ENCODE data around the gene C20orf141.
"Not testable (repeated sequence)": the region's sequence is repeated elsewhere in the genome, so short reads cannot be mapped to it uniquely, and the experiment has no call there.

The C20orf141 gene, protein sequence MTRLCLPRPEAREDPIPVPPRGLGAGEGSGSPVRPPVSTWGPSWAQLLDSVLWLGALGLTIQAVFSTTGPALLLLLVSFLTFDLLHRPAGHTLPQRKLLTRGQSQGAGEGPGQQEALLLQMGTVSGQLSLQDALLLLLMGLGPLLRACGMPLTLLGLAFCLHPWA

GRCh38 chr20:2814587-2815051, at the start of gene C20orf141:
TSS of gene C20orf141 (plus strand) at chr20:2814987. CDS start at chr20:2815185, 198 bp downstream.
- H3K9me3 ChIP-seq (ENCODE audit: low read depth, low read length): no peaks in the 10 kb centered on the region
- no peak within 1 kb of the TSS for H3K9ac ChIP-seq (ENCODE audit: insufficient read length)
- DNase-seq (ENCODE audit: low read depth, low spot score): no peak
- no peak for TF ChIP-seq POLR2AphosphoS5 (IDR thresholded peaks at IDR 0.05; ENCODE audit: borderline replicate concordance, low read depth, low read length)
- no peak for TF ChIP-seq EZH2 (IDR thresholded peaks at IDR 0.05)
- no peak for TF ChIP-seq FOXP2 (optimal IDR thresholded peaks at IDR 0.05; ENCODE audit: control extremely low read depth, extremely low read length, insufficient read depth)
- H3K36me3 ChIP-seq (ENCODE audit: insufficient read depth, low read length): no peaks in the 10 kb centered on the region
- H3K4me3 ChIP-seq: no peak within 1 kb of the TSS
- no peak within 1 kb of the TSS for H3K27ac ChIP-seq

- Histone ChIP-seq H3K9me3 (ENCODE audit: low read depth, low read length) (no peaks in the 10 kb centered on the region), H3K4me3 (no peak overlapping the region), H3K36me3 (ENCODE audit: insufficient read depth, low read length) (no peaks in the 10 kb centered on the region), H3K27ac (no peak overlapping the region), H3K9ac (ENCODE audit: insufficient read length) (no peak overlapping the region)
- no peak for TF ChIP-seq EZH2 (IDR thresholded peaks at IDR 0.05)
- TF ChIP-seq POLR2AphosphoS5 (IDR thresholded peaks at IDR 0.05; ENCODE audit: borderline replicate concordance, low read depth, low read length): no peak
- TF ChIP-seq FOXP2 (optimal IDR thresholded peaks at IDR 0.05; ENCODE audit: control extremely low read depth, extremely low read length, insufficient read depth): no peak
- DNase-seq (ENCODE audit: low read depth, low spot score): no peak
Measured at GRCh38 chr20:2767768-2768631, 46.8 kb upstream of the C20orf141 start.

DNA sequence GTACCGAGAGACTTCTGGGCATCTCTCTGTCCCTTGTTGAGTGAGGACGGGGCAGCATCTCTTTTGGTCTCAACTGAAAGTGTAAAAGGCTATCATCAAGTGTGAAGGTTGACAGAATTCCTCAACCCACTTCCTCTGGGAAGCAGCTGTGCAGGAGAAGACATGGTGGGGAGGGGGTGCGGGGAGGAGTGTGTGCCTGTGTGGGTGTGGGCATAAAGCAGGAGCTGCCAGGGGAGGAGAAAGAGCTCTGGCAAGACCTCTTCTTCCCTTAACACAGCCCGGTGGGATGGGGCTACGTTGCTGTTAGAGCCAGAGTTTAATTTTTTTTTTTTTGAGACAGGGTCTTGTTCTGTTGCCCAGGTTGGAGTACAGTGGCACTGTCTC, 46.2 kb upstream of the C20orf141 start:
- Histone ChIP-seq H3K9me3 (ENCODE audit: low read depth, low read length) (no peaks in the 10 kb centered on the region), H3K36me3 (ENCODE audit: insufficient read depth, low read length) (no peaks in the 10 kb centered on the region), H3K4me3 (no peak overlapping the region), H3K9ac (ENCODE audit: insufficient read length) (no peak overlapping the region), H3K27ac (no peak overlapping the region)
- TF ChIP-seq FOXP2 (optimal IDR thresholded peaks at IDR 0.05; ENCODE audit: control extremely low read depth, extremely low read length, insufficient read depth) (no peak), POLR2AphosphoS5 (IDR thresholded peaks at IDR 0.05; ENCODE audit: borderline replicate concordance, low read depth, low read length) (no peak), EZH2 (IDR thresholded peaks at IDR 0.05) (no peak)
- DNase-seq (ENCODE audit: low read depth, low spot score): no peak

DNA sequence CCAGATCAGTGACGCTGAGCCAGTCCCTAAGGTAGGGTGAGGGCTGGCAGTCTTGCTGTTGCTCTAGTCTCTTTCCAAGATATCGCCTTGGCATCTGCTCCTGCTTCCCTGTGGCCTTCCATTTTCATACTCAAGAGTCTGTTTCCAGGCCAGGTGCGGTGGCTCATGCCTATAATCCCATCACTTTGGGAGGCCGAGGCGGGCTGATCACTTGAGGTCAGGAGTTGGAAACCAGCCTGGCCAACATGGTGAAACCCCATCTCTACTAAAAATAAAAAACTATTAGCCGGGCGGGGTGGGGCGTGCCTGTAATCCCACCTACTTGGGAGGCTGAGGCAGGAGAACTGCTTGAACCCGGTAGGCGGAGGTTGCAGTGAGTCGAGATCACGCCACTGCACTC, 44.7 kb upstream of the C20orf141 start:
- not testable (repeated sequence) for H3K36me3 ChIP-seq (ENCODE audit: insufficient read depth, low read length); H3K9me3 ChIP-seq (ENCODE audit: low read depth, low read length); H3K9ac ChIP-seq (ENCODE audit: insufficient read length); DNase-seq (ENCODE audit: low read depth, low spot score); H3K27ac ChIP-seq; H3K4me3 ChIP-seq

- Histone ChIP-seq H3K36me3 (ENCODE audit: insufficient read depth, low read length) (no peaks in the 10 kb centered on the region), H3K9ac (ENCODE audit: insufficient read length) (no peak overlapping the region), H3K9me3 (ENCODE audit: low read depth, low read length) (no peaks in the 10 kb centered on the region), H3K27ac (no peak overlapping the region), H3K4me3 (no peak overlapping the region)
- DNase-seq (ENCODE audit: low read depth, low spot score): no peak
- no peak for TF ChIP-seq POLR2AphosphoS5 (IDR thresholded peaks at IDR 0.05; ENCODE audit: borderline replicate concordance, low read depth, low read length)
- no peak for TF ChIP-seq EZH2 (IDR thresholded peaks at IDR 0.05)
- no peak for TF ChIP-seq FOXP2 (optimal IDR thresholded peaks at IDR 0.05; ENCODE audit: control extremely low read depth, extremely low read length, insufficient read depth)
Measured at GRCh38 chr20:2771631-2772080, 43.1 kb upstream of the C20orf141 start.

DNA sequence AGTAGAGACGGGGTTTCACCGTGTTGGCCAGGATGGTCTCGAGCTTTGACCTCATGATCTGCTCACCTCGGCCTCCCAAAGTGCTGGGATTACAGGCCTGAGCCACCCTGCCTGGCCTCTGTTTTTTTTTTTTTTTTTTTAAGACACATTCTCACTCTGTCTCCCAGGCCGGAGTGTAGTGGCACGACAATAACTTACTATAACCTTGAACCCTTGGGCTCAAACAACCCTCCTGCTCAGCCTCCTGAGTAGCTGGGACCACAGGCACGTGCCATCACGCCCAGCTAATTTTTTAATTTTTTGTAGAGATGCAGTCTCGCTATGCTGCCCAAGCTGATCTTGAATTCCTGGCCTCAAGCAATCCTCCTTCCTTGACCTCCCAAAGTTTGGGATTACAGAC, 41.0 kb upstream of the C20orf141 start:
- no peak overlapping the region for H3K27ac ChIP-seq
- TF ChIP-seq EZH2 (IDR thresholded peaks at IDR 0.05) (no peak), FOXP2 (optimal IDR thresholded peaks at IDR 0.05; ENCODE audit: control extremely low read depth, extremely low read length, insufficient read depth) (no peak), POLR2AphosphoS5 (IDR thresholded peaks at IDR 0.05; ENCODE audit: borderline replicate concordance, low read depth, low read length) (no peak)
- DNase-seq (ENCODE audit: low read depth, low spot score): no peak
- no peak overlapping the region for H3K4me3 ChIP-seq
- no peak overlapping the region for H3K9ac ChIP-seq (ENCODE audit: insufficient read length)
- no peaks in the 10 kb centered on the region for H3K36me3 ChIP-seq (ENCODE audit: insufficient read depth, low read length)
- no peaks in the 10 kb centered on the region for H3K9me3 ChIP-seq (ENCODE audit: low read depth, low read length)

DNA sequence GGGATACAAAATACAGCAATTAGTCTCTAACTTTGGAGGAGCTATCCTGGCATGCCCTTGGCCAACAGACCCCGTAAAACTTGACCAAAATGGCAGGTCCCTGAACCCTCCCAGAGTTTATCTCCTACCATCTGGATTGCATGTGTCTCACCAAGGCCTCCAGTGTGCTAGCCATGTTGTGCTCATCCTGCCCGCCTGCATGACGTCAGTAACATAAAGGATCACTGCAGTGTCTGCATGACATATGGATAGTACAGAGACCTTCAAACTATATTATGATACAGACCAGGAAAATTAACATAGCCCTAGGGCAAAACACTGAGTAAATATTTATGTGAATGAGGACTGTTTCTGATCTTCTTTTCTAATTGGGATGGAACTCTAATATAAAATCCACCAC, 39.6 kb upstream of the C20orf141 start:
- no peak overlapping the region for H3K4me3 ChIP-seq
- H3K9ac ChIP-seq (ENCODE audit: insufficient read length): no peak overlapping the region
- H3K9me3 ChIP-seq (ENCODE audit: low read depth, low read length): no peaks in the 10 kb centered on the region
- H3K36me3 ChIP-seq (ENCODE audit: insufficient read depth, low read length): no peaks in the 10 kb centered on the region
- H3K27ac ChIP-seq: no peak overlapping the region
- TF ChIP-seq POLR2AphosphoS5 (IDR thresholded peaks at IDR 0.05; ENCODE audit: borderline replicate concordance, low read depth, low read length) (no peak), FOXP2 (optimal IDR thresholded peaks at IDR 0.05; ENCODE audit: control extremely low read depth, extremely low read length, insufficient read depth) (no peak), EZH2 (IDR thresholded peaks at IDR 0.05) (no peak)
- no peak for DNase-seq (ENCODE audit: low read depth, low spot score)

DNA sequence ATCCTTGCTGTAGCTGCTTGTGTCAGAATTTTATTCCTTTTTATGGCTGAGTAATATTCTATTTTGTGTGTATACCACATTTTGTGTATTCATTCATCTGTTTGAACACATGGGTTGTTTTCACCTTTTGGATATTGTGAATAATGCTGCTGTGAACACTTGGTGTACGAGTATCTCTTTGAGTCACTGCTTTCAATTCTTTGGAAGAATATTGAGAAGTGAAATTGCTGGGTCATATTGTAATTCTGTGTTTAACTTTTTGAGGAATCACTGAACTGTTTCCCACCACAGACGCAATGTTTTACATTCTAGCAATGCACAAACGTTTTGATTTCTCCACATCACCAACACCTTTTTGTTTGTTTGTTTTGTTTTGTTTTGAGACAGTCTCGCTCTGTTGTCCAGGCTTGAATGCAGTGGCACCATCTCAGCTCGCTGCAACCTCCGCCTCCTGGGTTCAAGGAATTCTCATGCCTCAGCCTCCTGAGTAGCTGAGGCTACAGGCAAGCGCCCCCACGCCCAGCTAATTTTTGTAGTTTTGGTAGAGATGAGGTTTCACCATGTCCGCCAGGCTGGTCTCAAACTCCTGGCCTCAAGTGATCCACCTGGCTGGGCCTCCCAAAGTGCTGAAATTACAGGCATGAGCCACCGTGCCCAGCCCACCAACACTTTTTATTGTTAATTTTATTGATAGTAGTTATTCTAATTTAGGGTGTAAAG, 36.0 kb upstream of the C20orf141 start:
- Histone ChIP-seq H3K27ac (no peak overlapping the region), H3K36me3 (ENCODE audit: insufficient read depth, low read length) (no peaks in the 10 kb centered on the region), H3K9me3 (ENCODE audit: low read depth, low read length) (no peaks in the 10 kb centered on the region), H3K9ac (ENCODE audit: insufficient read length) (no peak overlapping the region), H3K4me3 (no peak overlapping the region)
- no peak for DNase-seq (ENCODE audit: low read depth, low spot score)
- TF ChIP-seq FOXP2 (optimal IDR thresholded peaks at IDR 0.05; ENCODE audit: control extremely low read depth, extremely low read length, insufficient read depth) (no peak), EZH2 (IDR thresholded peaks at IDR 0.05) (no peak), POLR2AphosphoS5 (IDR thresholded peaks at IDR 0.05; ENCODE audit: borderline replicate concordance, low read depth, low read length) (no peak)

Data from SK-N-MC (cell line).